C4-2B (cell line): ENCODE measurements around the gene MRC2.

Experiments used
- H3K27ac ChIP-seq: fragments of 450-650 bp; 2 replicates; pipeline ENCODE4 v1.5.1; 2017
- ZFX ChIP-seq: fragments of 450-650 bp; IDR thresholded peaks from 2 replicates; pipeline ENCODE4 v1.6.1; 2017
- TF ChIP-seq, protein P1 (sequence below): fragments of 450-650 bp; conservative IDR thresholded peaks from 2 replicates; pipeline ENCODE4 v1.5.1; 2017; ENCODE audit warnings: mild to moderate bottlenecking

MRC2 gene

GRCh38 chr17:62679866-62680377, 52.5 kb downstream of the MRC2 start:
- no peak overlapping the region for H3K27ac ChIP-seq
- TF ChIP-seq ZFX: no peak
- TF ChIP-seq, protein P1, sequence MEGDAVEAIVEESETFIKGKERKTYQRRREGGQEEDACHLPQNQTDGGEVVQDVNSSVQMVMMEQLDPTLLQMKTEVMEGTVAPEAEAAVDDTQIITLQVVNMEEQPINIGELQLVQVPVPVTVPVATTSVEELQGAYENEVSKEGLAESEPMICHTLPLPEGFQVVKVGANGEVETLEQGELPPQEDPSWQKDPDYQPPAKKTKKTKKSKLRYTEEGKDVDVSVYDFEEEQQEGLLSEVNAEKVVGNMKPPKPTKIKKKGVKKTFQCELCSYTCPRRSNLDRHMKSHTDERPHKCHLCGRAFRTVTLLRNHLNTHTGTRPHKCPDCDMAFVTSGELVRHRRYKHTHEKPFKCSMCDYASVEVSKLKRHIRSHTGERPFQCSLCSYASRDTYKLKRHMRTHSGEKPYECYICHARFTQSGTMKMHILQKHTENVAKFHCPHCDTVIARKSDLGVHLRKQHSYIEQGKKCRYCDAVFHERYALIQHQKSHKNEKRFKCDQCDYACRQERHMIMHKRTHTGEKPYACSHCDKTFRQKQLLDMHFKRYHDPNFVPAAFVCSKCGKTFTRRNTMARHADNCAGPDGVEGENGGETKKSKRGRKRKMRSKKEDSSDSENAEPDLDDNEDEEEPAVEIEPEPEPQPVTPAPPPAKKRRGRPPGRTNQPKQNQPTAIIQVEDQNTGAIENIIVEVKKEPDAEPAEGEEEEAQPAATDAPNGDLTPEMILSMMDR: no peak

- TF ChIP-seq, protein P1: no peak
- no peak for TF ChIP-seq ZFX
- H3K27ac ChIP-seq: no peak overlapping the region
These were observed 53.1 kb downstream of the MRC2 start for GRCh38 chr17:62680541-62681052.

DNA sequence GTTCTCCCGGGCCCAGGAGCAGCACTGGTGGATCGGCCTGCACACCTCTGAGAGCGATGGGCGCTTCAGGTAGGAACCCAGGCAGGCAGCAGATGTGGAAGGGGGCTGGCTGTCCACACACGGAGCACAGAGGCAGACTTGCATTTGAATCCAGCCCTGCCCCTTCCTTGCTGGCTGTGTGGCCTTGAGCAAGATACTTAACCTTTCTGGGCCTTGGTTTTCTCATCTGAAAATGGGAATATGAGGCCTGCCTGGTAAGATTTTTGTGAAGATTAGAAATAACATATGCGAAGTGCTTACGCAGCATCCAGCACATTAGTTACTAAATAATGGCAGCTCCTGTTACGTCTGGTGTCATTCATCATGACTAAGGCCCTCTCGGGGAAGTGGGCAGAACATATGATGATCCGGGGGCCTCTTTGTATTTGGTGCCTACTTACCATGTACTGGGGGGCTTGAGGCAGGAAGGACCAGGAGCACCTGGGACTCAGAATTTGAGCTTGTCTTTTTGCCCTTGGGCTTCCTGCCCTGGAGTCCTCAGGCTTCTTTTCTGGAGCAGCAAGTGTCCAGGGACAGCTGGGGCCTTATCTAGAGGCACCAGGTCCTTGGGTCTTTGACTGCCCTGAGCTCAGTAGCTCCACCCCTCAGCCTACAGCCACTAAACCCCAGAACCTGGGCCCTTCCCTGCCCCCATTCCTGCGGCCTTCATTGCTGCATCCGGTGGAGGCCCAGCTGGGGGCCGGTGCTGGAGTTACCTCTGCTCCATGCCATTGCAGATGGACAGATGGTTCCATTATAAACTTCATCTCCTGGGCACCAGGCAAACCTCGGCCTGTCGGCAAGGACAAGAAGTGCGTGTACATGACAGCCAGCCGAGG, 53.8 kb downstream of the MRC2 start:
- H3K27ac ChIP-seq: no peak overlapping the region
- TF ChIP-seq, protein P1: no peak
- no peak for TF ChIP-seq ZFX

DNA sequence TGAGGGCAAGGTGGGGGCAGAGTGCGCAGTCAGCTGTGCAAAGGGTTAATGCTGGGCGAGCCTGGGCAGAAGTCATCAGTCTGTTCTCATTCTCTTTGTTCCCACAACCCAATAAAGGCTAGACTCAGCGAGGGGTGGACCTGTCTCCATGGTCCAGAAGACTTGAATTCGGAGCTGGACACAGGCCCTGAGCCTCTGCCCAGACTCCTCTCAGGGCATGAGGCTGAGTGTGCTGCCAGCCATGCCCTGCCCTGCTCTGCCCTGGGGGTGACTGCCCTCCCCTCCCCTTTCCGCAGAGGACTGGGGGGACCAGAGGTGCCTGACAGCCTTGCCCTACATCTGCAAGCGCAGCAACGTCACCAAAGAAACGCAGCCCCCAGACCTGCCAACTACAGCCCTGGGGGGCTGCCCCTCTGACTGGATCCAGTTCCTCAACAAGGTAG, 54.5 kb downstream of the MRC2 start:
- H3K27ac ChIP-seq: no peak overlapping the region
- TF ChIP-seq, protein P1: no peak
- TF ChIP-seq ZFX: no peak

DNA sequence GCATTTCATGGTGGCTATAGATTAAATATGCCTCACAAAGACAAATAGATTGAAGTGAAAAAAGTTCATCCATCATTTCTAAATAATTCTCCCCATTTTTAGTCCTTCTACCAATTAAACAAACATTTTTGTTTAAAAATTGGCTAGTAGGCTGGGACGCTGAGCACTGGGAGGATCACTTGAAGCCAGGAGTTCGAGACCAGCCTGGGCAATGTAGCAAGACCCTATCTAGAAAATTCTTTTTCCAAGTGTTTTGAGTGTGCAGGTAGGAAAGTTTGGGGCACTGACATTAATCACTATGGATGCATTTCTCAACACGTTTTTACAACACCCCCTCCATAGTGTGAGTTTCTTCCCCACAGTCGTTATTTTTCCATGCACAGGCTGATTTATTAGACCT, 56.7 kb downstream of the MRC2 start:
- TF ChIP-seq, protein P1: no peak
- no peak for TF ChIP-seq ZFX
- H3K27ac ChIP-seq: no peak overlapping the region

DNA sequence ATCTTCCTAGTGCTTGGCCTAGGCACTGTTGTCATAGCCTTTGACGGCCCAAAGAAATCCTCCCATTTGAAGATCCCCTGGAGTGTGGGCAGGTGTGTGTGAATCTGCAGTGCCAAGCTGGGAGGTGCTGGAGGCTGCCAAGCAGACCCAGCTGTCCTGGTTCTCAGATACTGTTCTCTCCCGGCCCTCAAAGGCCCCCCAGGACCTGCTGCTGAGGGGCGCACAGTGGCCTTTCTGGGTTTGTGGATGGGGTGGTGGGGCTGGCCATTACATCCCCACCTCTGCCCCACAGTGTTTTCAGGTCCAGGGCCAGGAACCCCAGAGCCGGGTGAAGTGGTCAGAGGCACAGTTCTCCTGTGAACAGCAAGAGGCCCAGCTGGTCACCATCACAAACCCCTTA, 60.5 kb downstream of the MRC2 start:
- TF ChIP-seq, protein P1: no peak
- TF ChIP-seq ZFX: no peak

DNA sequence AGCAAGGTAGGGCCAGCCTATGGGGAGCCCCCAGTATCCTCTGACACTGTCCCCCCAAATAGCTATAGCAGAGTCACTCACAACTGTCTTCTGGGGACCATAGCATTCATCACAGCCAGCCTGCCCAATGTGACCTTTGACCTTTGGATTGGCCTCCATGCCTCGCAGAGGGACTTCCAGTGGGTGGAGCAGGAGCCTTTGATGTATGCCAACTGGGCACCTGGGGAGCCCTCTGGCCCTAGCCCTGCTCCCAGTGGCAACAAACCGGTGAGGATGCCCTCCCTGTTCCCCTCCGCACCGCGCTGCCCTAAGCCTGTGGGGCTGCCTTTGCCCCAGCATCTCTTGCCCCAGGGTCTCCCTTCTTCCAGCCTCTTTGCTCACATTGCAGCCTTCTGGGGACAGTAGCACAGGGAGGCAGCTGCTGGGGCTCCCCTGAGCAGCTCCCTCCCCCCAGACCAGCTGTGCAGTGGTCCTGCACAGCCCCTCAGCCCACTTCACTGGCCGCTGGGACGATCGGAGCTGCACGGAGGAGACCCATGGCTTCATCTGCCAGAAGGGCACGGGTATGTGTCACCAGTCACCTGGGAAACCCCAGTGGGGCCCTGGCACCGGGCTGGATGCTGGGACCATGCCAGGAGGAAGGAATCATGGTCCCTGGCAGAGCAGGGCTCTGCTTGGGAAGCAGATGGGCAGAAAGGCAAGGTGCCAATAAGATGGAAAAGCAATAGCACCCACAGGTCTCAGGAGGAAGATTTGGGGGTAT, 61.1 kb downstream of the MRC2 start:
- TF ChIP-seq, protein P1: no peak
- TF ChIP-seq ZFX: no peak
- H3K27ac ChIP-seq: no peak overlapping the region

More for the DNA sequence above, 60.5 kb downstream of the MRC2 start:
- H3K27ac ChIP-seq: no peak overlapping the region
